ENCODE measurements around the gene C22orf15. TPM values are rescaled to one million over a fixed set of nuclear protein-coding genes. Genes with fewer than 3 reads are reported as not detected.

Gene C22orf15
- polyA plus RNA-seq, 1 experiment: 4.0 TPM

DNA sequence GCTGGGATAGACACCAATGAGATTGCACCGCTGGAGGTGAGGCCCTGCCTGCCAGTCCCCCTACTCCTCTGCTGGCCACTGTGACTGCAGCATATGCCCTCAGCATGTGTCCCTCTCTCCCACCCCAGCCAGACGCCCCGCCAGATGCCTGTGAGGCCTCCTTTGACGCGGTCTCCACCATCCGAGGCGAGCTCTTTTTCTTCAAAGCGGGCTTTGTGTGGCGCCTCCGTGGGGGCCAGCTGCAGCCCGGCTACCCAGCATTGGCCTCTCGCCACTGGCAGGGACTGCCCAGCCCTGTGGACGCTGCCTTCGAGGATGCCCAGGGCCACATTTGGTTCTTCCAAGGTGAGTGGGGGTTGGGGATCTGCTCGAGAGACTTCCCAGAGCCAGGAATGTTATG, 18.3 kb downstream of the C22orf15 start:
- H3K27me3 ChIP-seq (ENCODE audit: control insufficient read depth, insufficient read depth, low read length): no peaks in the 10 kb centered on the region
- POLR2A ChIA-PET: no interaction called here

DNA sequence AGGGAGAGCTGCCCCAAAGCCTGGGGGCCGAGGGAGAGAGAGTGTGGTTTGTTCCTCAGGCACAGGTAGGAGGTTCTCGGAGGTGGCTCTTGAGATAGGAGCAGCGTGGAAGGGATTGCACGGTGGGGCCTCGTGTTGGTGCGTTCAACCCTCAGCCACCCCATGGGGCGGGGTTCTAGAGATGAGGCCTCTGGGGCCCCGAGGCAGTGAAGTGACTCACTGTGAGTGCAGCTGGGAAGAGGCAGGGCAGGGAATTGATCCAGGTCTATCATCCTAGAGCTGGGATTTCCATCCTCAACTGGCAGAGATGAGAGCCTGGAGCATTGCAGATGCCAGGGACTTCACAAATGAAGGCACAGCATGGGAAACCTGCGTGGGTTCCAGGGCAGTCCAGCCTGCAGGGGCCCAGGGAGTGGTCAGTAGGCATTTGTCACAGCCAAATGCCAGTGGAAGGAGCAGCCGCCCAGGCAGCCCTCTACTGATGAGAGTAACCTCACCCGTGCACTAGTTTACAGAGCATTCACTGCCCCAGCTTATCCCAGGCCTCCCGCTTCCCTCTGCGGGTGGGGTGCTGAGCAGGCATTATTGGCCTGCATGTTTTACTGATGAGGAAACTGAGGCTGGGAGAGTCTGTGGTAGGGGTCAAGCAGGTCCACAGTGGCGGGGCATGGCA, 18.9 kb downstream of the C22orf15 start:
- DNase-seq (ENCODE audit: low read depth): no peak
- H3K4me3 ChIP-seq (ENCODE audit: low read depth, low read length): no peak overlapping the region
- peaks cover 3% of the 10 kb centered on the region; the same call in 1 of the 2 replicates for H3K36me3 ChIP-seq (ENCODE audit: control insufficient read depth, insufficient read depth, low read length)
- ChIA-PET CTCF (interaction anchor here (1.1 to 2.3 kb wide), 3 partner anchors 11 to 68 kb away, joined by 6 to 9 read pairs (median 6); partner anchors contain the start of gene CHCHD10), POLR2A (no interaction called here)
- no peaks in the 10 kb centered on the region for H3K27me3 ChIP-seq (ENCODE audit: control insufficient read depth, insufficient read depth, low read length)
- TF ChIP-seq, protein P1, sequence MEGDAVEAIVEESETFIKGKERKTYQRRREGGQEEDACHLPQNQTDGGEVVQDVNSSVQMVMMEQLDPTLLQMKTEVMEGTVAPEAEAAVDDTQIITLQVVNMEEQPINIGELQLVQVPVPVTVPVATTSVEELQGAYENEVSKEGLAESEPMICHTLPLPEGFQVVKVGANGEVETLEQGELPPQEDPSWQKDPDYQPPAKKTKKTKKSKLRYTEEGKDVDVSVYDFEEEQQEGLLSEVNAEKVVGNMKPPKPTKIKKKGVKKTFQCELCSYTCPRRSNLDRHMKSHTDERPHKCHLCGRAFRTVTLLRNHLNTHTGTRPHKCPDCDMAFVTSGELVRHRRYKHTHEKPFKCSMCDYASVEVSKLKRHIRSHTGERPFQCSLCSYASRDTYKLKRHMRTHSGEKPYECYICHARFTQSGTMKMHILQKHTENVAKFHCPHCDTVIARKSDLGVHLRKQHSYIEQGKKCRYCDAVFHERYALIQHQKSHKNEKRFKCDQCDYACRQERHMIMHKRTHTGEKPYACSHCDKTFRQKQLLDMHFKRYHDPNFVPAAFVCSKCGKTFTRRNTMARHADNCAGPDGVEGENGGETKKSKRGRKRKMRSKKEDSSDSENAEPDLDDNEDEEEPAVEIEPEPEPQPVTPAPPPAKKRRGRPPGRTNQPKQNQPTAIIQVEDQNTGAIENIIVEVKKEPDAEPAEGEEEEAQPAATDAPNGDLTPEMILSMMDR (IDR thresholded peaks at IDR 0.05; ENCODE audit: insufficient read depth, low read depth, low read length): no peak

More for the DNA sequence above, 18.3 kb downstream of the C22orf15 start:
- TF ChIP-seq, protein P1 (IDR thresholded peaks at IDR 0.05; ENCODE audit: insufficient read depth, low read depth, low read length): no peak
- Histone ChIP-seq H3K36me3 (ENCODE audit: control insufficient read depth, insufficient read depth, low read length) (peaks cover 3% of the 10 kb centered on the region; the same call in 1 of the 2 replicates), H3K4me3 (ENCODE audit: low read depth, low read length) (no peak overlapping the region)
- no peak for DNase-seq (ENCODE audit: low read depth)
- CTCF ChIA-PET: interaction anchor here (1.1 to 2.3 kb wide), 3 partner anchors 10 to 69 kb away, joined by 6 to 9 read pairs (median 6); partner anchors contain the start of gene CHCHD10

DNA sequence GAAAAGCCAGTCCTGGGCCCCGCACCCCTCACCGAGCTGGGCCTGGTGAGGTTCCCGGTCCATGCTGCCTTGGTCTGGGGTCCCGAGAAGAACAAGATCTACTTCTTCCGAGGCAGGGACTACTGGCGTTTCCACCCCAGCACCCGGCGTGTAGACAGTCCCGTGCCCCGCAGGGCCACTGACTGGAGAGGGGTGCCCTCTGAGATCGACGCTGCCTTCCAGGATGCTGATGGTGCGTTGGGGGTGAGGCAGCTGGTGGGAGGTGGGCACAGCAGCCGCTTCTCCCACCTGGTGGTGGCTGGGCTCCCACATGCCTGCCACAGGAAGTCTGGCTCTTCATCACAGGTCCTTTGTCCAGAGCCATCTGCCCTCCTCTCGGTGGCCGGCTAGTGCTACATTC, 19.5 kb downstream of the C22orf15 start:
- CTCF ChIA-PET: interaction anchor here (1.1 to 2.3 kb wide), 3 partner anchors 12 to 68 kb away, joined by 6 to 9 read pairs (median 6); partner anchors contain the start of gene CHCHD10
- Histone ChIP-seq H3K27me3 (ENCODE audit: control insufficient read depth, insufficient read depth, low read length) (no peaks in the 10 kb centered on the region), H3K36me3 (ENCODE audit: control insufficient read depth, insufficient read depth, low read length) (peaks cover 3% of the 10 kb centered on the region; the same call in 1 of the 2 replicates), H3K4me3 (ENCODE audit: low read depth, low read length) (no peak overlapping the region)
- POLR2A ChIA-PET: interaction anchor here (0.5 kb wide), 1 partner anchor 11 kb away, joined by 6 read pairs; no protein-coding TSS in a partner anchor
- DNase-seq (ENCODE audit: low read depth): no peak
- TF ChIP-seq, protein P1 (IDR thresholded peaks at IDR 0.05; ENCODE audit: insufficient read depth, low read depth, low read length): no peak

DNA sequence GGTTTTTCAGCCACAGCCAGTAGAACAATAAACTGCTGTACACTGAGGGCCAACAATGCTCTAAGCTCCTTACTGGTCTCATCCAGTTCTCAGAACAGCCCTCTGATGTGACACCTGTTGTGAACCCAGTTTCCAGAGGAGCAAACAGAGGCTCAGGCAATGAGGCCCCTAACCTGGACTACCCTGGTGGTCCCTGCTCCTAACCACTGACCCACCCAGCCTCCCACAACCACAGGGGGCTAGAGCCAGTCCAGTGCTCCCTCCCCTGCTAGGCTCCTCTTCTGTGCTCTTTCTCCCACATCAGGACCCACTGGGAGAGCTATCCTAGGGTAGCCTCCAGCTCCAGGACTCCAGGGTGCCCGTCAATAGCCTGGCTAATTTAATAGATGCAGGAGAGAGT, 19.9 kb downstream of the C22orf15 start:
- no peak for DNase-seq (ENCODE audit: low read depth)
- no peaks in the 10 kb centered on the region for H3K27me3 ChIP-seq (ENCODE audit: control insufficient read depth, insufficient read depth, low read length)
- ChIA-PET POLR2A (interaction anchor here (0.5 kb wide), 1 partner anchor 12 kb away, joined by 6 read pairs; no protein-coding TSS in a partner anchor), CTCF (interaction anchor here (1.8 to 2.3 kb wide), 2 partner anchors 12 to 16 kb away, joined by 6 to 9 read pairs; partner anchors contain the start of gene CHCHD10)
- TF ChIP-seq, protein P1 (IDR thresholded peaks at IDR 0.05; ENCODE audit: insufficient read depth, low read depth, low read length): no peak
- peaks cover 3% of the 10 kb centered on the region; the same call in 1 of the 2 replicates for H3K36me3 ChIP-seq (ENCODE audit: control insufficient read depth, insufficient read depth, low read length)
- no peak overlapping the region for H3K4me3 ChIP-seq (ENCODE audit: low read depth, low read length)

Data from BJ (cell line).